Body of pancreas (tissue), 4 donors: Measurements from ENCODE around the gene PCBP3. TPM values are rescaled to one million over a fixed set of nuclear protein-coding genes. Genes with fewer than 3 reads are reported as not detected.
A peak's percentile ranks its signal among the peaks of the same experiment; 100 is the strongest.
"Not testable (repeated sequence)": the region's sequence is repeated elsewhere in the genome, so short reads cannot be mapped to it uniquely, and the experiment has no call there.

Source experiments
- ATAC-seq: fragments of 150-250 bp; one replicate; pipeline ENCODE4 v1.9.1; 2016
- DNase-seq, 4 donors: peaks; one replicate each; pipeline ENCODE4 v3.0.0-alpha.2; 2019
- H3K27ac ChIP-seq, 4 donors: fragments of 200-600 bp; sonication (generic); 1 replicate in 3 of 4; 2 replicates in 1 of 4; pipeline versions ENCODE4 v1.5.1 to v1.6.1; 2016 to 2019; ENCODE audit warnings: mild to moderate bottlenecking in 1 of 4, mixed read lengths in 1 of 4, moderate library complexity in 1 of 4
- H3K27me3 ChIP-seq, 2 donors: fragments of 200-600 bp; sonication (generic); one replicate each; pipeline ENCODE4 v1.6.0; 2016; ENCODE audit warnings: mild to moderate bottlenecking in 1 of 2
- H3K36me3 ChIP-seq, 2 donors: fragments of 200-600 bp; sonication (generic); replicated peaks in 1 of 2; 2 replicates each; pipeline ENCODE4 v1.5.1; 2016; ENCODE audit warnings: low read depth in 2 of 2; ENCODE audit not compliant: insufficient read depth in 1 of 2
- H3K4me1 ChIP-seq: fragments of 200-600 bp; sonication (generic); one replicate; pipeline ENCODE4 v1.6.0; 2016
- H3K4me3 ChIP-seq, 2 donors: fragments of 200-600 bp; sonication (generic); 1 replicate in 1 of 2; 2 replicates in 1 of 2; pipeline ENCODE4 v1.5.1; 2016 to 2019
- H3K9me3 ChIP-seq, 3 donors: fragments of 200-600 bp; sonication (generic); 1 replicate in 2 of 3; 2 replicates in 1 of 3; pipeline ENCODE4 v1.5.1; 2016
- CTCF ChIP-seq, 7 experiments: fragments of 450-650 bp in 4 of 7; fragments of 200-600 bp in 3 of 7; sonication (generic) in 3 of 7; IDR thresholded peaks; one replicate each; pipeline ENCODE4 v1.5.1; 2016 to 2019; ENCODE audit warnings: antibody characterized with exemption in 7 of 7
- POLR2A ChIP-seq, 3 donors: fragments of 450-650 bp; IDR thresholded peaks; one replicate each; pipeline ENCODE4 v1.6.1; 2016; ENCODE audit warnings: antibody characterized with exemption in 3 of 3, mild to moderate bottlenecking in 2 of 3
- WGBS, 2 donors: methylation state at CpG; one replicate each; pipeline ENCODE4 v1.1.5; 2017; 5-methylcytosine and 5-hydroxymethylcytosine counted together
- intact Hi-C: fragments of 100-400 bp; cut with DNase I; formaldehyde crosslinking; loops from one replicate; pipeline ENCODE4 v1.15.1; 2023
- total RNA-seq, 2 donors: library from RNA; depleted of rRNA; stranded (reverse); fragments of >200 nt; gene quantifications; one replicate each; pipeline ENCODE4 v1.1.0, GENCODE V29; 2016

Gene PCBP3
- total RNA-seq, 2 donors from 2014 or later, result 1.3 to 4.6 TPM

DNA sequence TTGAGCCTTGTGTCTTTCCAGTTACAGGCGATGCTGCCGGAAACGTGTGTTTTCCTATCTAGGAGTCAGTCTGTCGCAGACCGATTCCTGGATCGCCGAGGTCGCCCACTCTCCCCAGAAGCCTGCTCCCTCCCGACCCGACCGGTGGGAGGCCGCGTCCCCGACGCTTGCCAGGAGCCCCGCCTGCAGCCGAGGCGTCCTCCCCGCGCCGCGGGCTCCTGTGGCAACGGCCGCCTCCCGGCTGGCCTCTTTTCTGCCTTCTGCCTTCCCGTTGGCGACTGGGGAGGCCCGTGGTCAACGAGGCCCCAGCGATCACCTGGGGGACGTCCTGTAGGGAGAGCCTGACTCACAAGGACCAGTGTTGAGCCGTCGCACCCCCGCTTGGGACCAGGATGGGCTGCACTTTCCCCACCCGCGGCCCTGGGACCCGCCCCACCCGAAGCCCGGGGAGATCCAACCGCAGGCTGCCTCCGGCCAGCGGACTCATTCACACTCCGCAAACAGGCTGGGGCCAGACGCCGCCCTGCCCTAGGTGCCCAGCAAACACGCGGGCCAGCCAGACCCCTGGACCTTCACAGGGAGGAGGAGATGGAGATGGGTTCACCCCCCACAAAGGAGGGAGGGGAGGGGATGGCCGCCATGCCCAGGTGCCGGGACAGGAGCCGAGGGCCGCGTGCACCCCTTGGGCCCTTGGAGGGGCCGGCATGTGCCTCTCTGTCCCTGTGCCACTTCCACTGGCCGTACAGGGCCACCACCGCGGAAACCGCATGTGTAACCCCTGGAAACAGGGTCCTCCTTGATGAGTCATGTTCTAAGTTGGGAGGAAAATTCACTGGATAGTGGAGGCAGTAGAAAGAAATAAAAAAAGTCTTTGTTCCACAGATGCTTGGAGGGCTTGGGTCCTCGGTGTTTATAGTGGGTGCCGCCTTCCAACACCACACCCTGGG, 330.8 kb downstream of the PCBP3 start:
- ATAC-seq (peak; percentile 22), DNase-seq (peak; percentile 32 to 40 (median 34))
- 10 to 33% methylated on average over 11 to 57 of the region's 59 CpGs for WGBS, 2 donors
- intact Hi-C loops, result no loop called here
- TF ChIP-seq CTCF (IDR thresholded peaks at IDR 0.05), result no peak
- TF ChIP-seq POLR2A (IDR thresholded peaks at IDR 0.05), result peak in 1 of 3 donors; percentile 9
- H3K27me3 ChIP-seq, result peaks cover 0 to 15% of the 10 kb centered on the region in 2 donors
- no peaks in the 10 kb centered on the region for H3K9me3 ChIP-seq
- peaks cover 31% of the 10 kb centered on the region for H3K4me1 ChIP-seq
- peak overlapping the region; percentile 24 to 42 for H3K4me3 ChIP-seq
- no peaks in the 10 kb centered on the region for H3K36me3 ChIP-seq
- peak overlapping the region; percentile 39 to 70 (median 56) for H3K27ac ChIP-seq

DNA sequence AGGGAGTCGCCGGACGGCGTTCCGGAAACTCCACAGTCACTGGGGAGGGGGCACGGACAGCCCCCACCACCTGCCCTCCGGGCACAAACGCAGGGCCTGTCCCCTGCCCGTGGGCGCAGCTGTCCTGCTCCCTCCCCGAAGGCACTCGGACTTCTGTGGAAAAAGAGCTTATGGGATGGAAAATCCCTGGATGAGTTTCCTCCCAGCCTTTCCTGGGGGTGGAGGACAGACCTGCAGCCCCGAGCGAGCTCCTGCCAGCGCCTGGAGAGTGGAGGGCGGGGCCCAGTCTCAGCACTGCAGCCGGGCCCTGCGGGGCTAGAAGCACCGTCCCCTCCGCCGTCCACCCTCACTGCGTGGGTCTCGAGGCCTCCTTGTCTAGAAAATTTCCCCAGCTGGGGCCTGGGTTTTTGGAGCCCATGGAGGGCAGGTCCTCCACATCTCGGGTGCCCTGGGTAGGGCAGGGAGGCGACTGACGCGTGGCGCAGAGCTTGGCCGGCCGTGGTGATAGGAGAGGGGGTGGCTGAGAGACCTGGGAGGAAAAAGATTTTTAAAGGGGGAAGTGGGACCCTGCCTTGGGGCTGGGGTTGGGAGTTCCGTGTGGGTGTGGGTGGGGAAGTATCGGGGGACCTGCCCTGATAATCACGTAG, 331.6 kb downstream of the PCBP3 start:
- TF ChIP-seq CTCF (IDR thresholded peaks at IDR 0.05) (no peak), POLR2A (IDR thresholded peaks at IDR 0.05) (no peak)
- Histone ChIP-seq H3K4me3 (no peak overlapping the region), H3K36me3 (no peaks in the 10 kb centered on the region), H3K27ac (peak overlapping the region in 1 of 4 donors; percentile 70), H3K9me3 (no peaks in the 10 kb centered on the region), H3K4me1 (peaks cover 31% of the 10 kb centered on the region), H3K27me3 (peaks cover 0 to 15% of the 10 kb centered on the region in 2 donors)
- no peak for ATAC-seq
- WGBS, 2 donors, result 35 to 60% methylated on average over 20 to 33 of the region's 33 CpGs
- DNase-seq, result peak in 1 of 4 donors; percentile 27
- intact Hi-C loops, result no loop called here

DNA sequence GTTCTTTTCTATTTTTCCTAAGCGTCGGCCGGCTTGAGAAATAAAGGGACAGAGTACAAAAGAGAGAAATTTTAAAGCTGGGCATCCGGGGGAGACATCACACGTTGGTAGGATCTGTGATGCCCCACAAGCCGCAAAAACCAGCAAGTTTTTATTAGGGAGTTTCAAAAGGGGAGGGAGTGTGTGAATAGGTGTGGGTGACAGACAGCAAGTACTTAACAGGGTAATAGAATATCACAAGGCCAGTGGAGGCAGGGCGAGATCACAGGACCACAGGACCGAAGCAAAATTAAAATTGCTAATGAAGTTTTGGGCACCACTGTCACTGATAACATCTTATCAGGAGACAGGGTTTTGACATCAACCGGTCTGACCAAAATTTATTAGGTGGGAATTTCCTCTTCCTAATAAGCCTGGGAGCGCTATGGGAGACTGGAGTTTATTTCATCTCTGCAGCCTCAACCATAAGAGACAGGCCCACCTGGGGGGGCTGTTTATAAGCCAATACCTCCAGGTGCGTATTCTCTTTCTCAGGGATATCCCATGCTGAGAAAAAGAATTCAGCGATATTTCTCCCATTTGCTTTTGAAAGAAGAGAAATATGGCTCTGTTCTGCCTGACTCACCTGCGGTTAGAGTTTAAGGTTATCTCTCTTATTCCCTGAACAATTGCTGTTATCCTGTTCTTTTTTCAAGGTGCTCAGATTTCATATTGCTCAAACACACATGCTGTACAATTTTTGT, 332.3 kb downstream of the PCBP3 start:
- peaks cover 28% of the 10 kb centered on the region for H3K4me1 ChIP-seq
- H3K27ac ChIP-seq, H3K9me3 ChIP-seq, intact Hi-C loops, H3K36me3 ChIP-seq, ATAC-seq, DNase-seq, H3K4me3 ChIP-seq: not testable (repeated sequence)
- 49 to 75% methylated on average over 13 of the region's 13 CpGs for whole genome bisulfite sequencing, 2 donors
- H3K27me3 ChIP-seq, result peaks cover 0 to 15% of the 10 kb centered on the region in 2 donors

GRCh38 chr21:45976701-45977311, 333.3 kb downstream of the PCBP3 start:
- Histone ChIP-seq H3K4me1 (peaks cover 33% of the 10 kb centered on the region), H3K4me3 (no peak overlapping the region), H3K9me3 (no peaks in the 10 kb centered on the region), H3K27me3 (peaks cover 0 to 15% of the 10 kb centered on the region in 2 donors), H3K27ac (no peak overlapping the region), H3K36me3 (no peaks in the 10 kb centered on the region)
- DNase-seq (peak in 1 of 4 donors; percentile 6), ATAC-seq (no peak)
- intact Hi-C loops, result no loop called here
- 36 to 46% methylated on average over 10 to 11 of the region's 11 CpGs for WGBS, 2 donors
- TF ChIP-seq CTCF (IDR thresholded peaks at IDR 0.05) (no peak), POLR2A (IDR thresholded peaks at IDR 0.05) (no peak)
